Thymus (tissue), 11 donors: ENCODE measurements around the gene ATP13A3. TPM values are rescaled to one million over a fixed set of nuclear protein-coding genes. Genes with fewer than 3 reads are reported as not detected.
A peak's percentile ranks its signal among the peaks of the same experiment; 100 is the strongest.

Source experiments
- DNase-seq, 9 donors: peaks; one replicate each; pipeline ENCODE4 v3.0.0-alpha.2; 2013; ENCODE audit warnings: low spot score in 9 of 9, low read depth in 6 of 9, missing footprints in 1 of 9
- H3K27ac ChIP-seq, 2 donors: one replicate each; pipeline ENCODE4 v1.5.1; 2013; ENCODE audit warnings: control low read depth in 1 of 2, low read depth in 1 of 2, low read length in 1 of 2, mild to moderate bottlenecking in 1 of 2, moderate library complexity in 1 of 2
- H3K27me3 ChIP-seq, 2 donors: one replicate each; pipeline ENCODE4 v1.5.1; 2013; ENCODE audit warnings: low read length in 1 of 2; ENCODE audit not compliant: control insufficient read depth in 2 of 2, insufficient read depth in 1 of 2
- H3K36me3 ChIP-seq, 2 donors: one replicate each; pipeline ENCODE4 v1.5.1; 2013; ENCODE audit warnings: low read length in 1 of 2, mild to moderate bottlenecking in 1 of 2, moderate library complexity in 1 of 2; ENCODE audit not compliant: control insufficient read depth in 2 of 2, insufficient read depth in 2 of 2
- H3K4me1 ChIP-seq, 2 donors: one replicate each; pipeline ENCODE4 v1.5.1; 2013; ENCODE audit warnings: low read length in 2 of 2; ENCODE audit not compliant: control insufficient read depth in 2 of 2, insufficient read depth in 2 of 2
- H3K4me3 ChIP-seq, 2 donors: one replicate each; pipeline ENCODE4 v1.5.1; 2013; ENCODE audit warnings: low read length in 2 of 2, control low read depth in 1 of 2, mild to moderate bottlenecking in 1 of 2
- H3K9me3 ChIP-seq, 2 donors: one replicate each; pipeline ENCODE4 v1.5.1; 2013; ENCODE audit warnings: low read length in 1 of 2, mild to moderate bottlenecking in 1 of 2; ENCODE audit not compliant: control insufficient read depth in 2 of 2, insufficient read depth in 1 of 2
- WGBS: extraction: QIAGEN DNeasy Blood & Tissue Kit; methylation state at CpG from one replicate; pipeline ENCODE4 v1.1.7; 2013; 5-methylcytosine and 5-hydroxymethylcytosine counted together
- polyA plus RNA-seq: library from polyadenylated mRNA; stranded (reverse); fragments of 200-250 nt; gene quantifications from one replicate; pipeline ENCODE4 v1.2.3, GENCODE V29; 2013
- total RNA-seq: library from RNA; stranded (reverse); fragments of 120-200 nt; gene quantifications from one replicate; pipeline ENCODE4 v1.2.4, GENCODE V29; 2013
- donor health status: healthy.

The ATP13A3 gene
- total and polyA plus RNA-seq, 2 donors = 18.9 to 40.1 TPM

- H3K4me1 ChIP-seq = no peaks in the 10 kb centered on the region
- WGBS = 88% methylated on average over 13 of the region's 13 CpGs
- DNase-seq = peak in 5 of 9 donors; percentile 2 to 53 (median 10)
- H3K4me3 ChIP-seq = no peak overlapping the region
- H3K27ac ChIP-seq = no peak overlapping the region
- H3K27me3 ChIP-seq = no peaks in the 10 kb centered on the region
- H3K36me3 ChIP-seq = peaks cover 12 to 48% of the 10 kb centered on the region in 2 donors
- no peaks in the 10 kb centered on the region for H3K9me3 ChIP-seq
These were observed 40.6 kb downstream of the ATP13A3 start for GRCh38 chr3:194446172-194446571.

GRCh38 chr3:194443901-194444300, 42.9 kb downstream of the ATP13A3 start:
- Histone ChIP-seq H3K4me1 (no peaks in the 10 kb centered on the region), H3K27ac (no peak overlapping the region), H3K36me3 (peaks cover 14 to 55% of the 10 kb centered on the region in 2 donors), H3K4me3 (no peak overlapping the region), H3K9me3 (no peaks in the 10 kb centered on the region), H3K27me3 (no peaks in the 10 kb centered on the region)
- no peak for DNase-seq
- WGBS = 100% methylated on average over 2 of the region's 2 CpGs

- no peak for DNase-seq
- Histone ChIP-seq H3K4me3 (no peak overlapping the region), H3K9me3 (no peaks in the 10 kb centered on the region), H3K27ac (no peak overlapping the region), H3K27me3 (no peaks in the 10 kb centered on the region), H3K4me1 (no peaks in the 10 kb centered on the region), H3K36me3 (peaks cover 19 to 63% of the 10 kb centered on the region in 2 donors)
- 93% methylated on average over 2 of the region's 2 CpGs for WGBS
These were observed 46.0 kb downstream of the ATP13A3 start for GRCh38 chr3:194440756-194441155.

- no peak for DNase-seq
- no peak overlapping the region for H3K4me3 ChIP-seq
These were observed 46.8 kb downstream of the ATP13A3 start for GRCh38 chr3:194439881-194440550.

GRCh38 chr3:194434503-194434902, 52.3 kb downstream of the ATP13A3 start:
- H3K4me1 ChIP-seq = no peaks in the 10 kb centered on the region
- H3K27ac ChIP-seq = no peak overlapping the region
- H3K9me3 ChIP-seq = no peaks in the 10 kb centered on the region
- no peaks in the 10 kb centered on the region for H3K27me3 ChIP-seq
- no peak for DNase-seq
- WGBS = 98% methylated on average over 3 of the region's 3 CpGs
- H3K36me3 ChIP-seq = peaks cover 19 to 84% of the 10 kb centered on the region in 2 donors
- no peak overlapping the region for H3K4me3 ChIP-seq

More at GRCh38 chr3:194439881-194440550, 46.8 kb downstream of the ATP13A3 start:
- no peaks in the 10 kb centered on the region for H3K4me1 ChIP-seq
- H3K9me3 ChIP-seq = no peaks in the 10 kb centered on the region
- H3K27ac ChIP-seq = no peak overlapping the region
- no peaks in the 10 kb centered on the region for H3K27me3 ChIP-seq
- WGBS = 97% methylated on average over 6 of the region's 6 CpGs
- H3K36me3 ChIP-seq = peaks cover 22 to 70% of the 10 kb centered on the region in 2 donors

GRCh38 chr3:194431554-194431953, 55.2 kb downstream of the ATP13A3 start:
- H3K36me3 ChIP-seq = peaks cover 19 to 71% of the 10 kb centered on the region in 2 donors
- DNase-seq = no peak
- H3K27ac ChIP-seq = no peak overlapping the region
- no peak overlapping the region for H3K4me3 ChIP-seq
- 96% methylated on average over 5 of the region's 5 CpGs for WGBS
- no peaks in the 10 kb centered on the region for H3K4me1 ChIP-seq
- no peaks in the 10 kb centered on the region for H3K27me3 ChIP-seq
- no peaks in the 10 kb centered on the region for H3K9me3 ChIP-seq

- DNase-seq = no peak
- peaks cover 14 to 49% of the 10 kb centered on the region in 2 donors for H3K36me3 ChIP-seq
These were observed 61.4 kb downstream of the ATP13A3 start for GRCh38 chr3:194425399-194425798.

GRCh38 chr3:194424953-194425352, 61.8 kb downstream of the ATP13A3 start:
- Histone ChIP-seq H3K4me1 (no peaks in the 10 kb centered on the region), H3K27me3 (no peaks in the 10 kb centered on the region), H3K36me3 (peaks cover 14 to 46% of the 10 kb centered on the region in 2 donors), H3K9me3 (no peaks in the 10 kb centered on the region), H3K4me3 (no peak overlapping the region), H3K27ac (no peak overlapping the region)
- 99% methylated on average over 7 of the region's 7 CpGs for WGBS
- DNase-seq = no peak

More at GRCh38 chr3:194425399-194425798, 61.4 kb downstream of the ATP13A3 start:
- Histone ChIP-seq H3K27me3 (no peaks in the 10 kb centered on the region), H3K27ac (no peak overlapping the region), H3K4me3 (no peak overlapping the region), H3K4me1 (no peaks in the 10 kb centered on the region), H3K9me3 (no peaks in the 10 kb centered on the region)
- WGBS = 97% methylated on average over 4 of the region's 4 CpGs

GRCh38 chr3:194424373-194424772, 62.4 kb downstream of the ATP13A3 start:
- H3K9me3 ChIP-seq = no peaks in the 10 kb centered on the region
- no peak overlapping the region for H3K27ac ChIP-seq
- no peak for DNase-seq
- H3K4me1 ChIP-seq = no peaks in the 10 kb centered on the region
- H3K4me3 ChIP-seq = no peak overlapping the region
- WGBS = 100% methylated on average over 1 of the region's 1 CpG
- peaks cover 14 to 40% of the 10 kb centered on the region in 2 donors for H3K36me3 ChIP-seq
- no peaks in the 10 kb centered on the region for H3K27me3 ChIP-seq
